SW480 (cell line): ENCODE measurements around the gene PSMD1.
"Not testable (repeated sequence)": the region's sequence is repeated elsewhere in the genome, so short reads cannot be mapped to it uniquely, and the experiment has no call there.

Source experiments
- DNase-seq: peaks from one replicate; pipeline ENCODE4 v3.0.0-alpha.2; 2016; ENCODE audit warnings: low spot score

Gene PSMD1

DNA sequence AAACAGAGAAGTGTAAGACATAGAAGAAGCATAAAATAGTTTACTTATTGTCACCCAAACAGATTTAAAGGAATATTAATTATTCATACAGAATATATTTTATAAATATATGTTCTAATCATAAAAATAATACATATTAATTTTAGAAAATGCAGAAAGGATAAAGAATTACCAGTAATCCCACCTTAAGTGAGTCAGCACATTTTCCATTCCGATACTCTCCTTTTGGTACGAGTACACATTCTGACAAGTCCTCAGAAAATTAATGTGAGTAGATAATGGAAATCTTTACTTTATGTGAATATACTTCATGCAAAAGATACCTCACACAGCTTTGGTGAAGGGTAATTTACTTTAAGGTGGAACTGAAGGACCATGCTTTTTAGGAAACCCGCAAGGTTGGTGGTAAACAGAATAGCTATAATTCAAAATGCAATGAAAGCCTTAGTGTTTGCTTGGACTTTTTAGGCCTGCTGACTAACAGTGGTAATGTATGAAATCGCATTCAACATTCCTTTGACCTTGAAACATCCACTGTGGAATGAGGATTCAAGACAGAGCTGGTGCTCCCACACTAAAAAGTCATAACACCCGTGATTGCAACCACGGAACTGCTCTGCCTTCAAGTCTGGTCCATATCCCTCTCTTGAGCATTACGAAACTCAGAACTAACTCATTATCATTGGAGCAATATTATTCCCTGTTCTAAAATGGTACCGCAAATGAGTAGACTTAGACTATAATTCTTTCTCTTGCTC is 96.3 kb downstream of the PSMD1 start:
- DNase-seq: no peak

DNA sequence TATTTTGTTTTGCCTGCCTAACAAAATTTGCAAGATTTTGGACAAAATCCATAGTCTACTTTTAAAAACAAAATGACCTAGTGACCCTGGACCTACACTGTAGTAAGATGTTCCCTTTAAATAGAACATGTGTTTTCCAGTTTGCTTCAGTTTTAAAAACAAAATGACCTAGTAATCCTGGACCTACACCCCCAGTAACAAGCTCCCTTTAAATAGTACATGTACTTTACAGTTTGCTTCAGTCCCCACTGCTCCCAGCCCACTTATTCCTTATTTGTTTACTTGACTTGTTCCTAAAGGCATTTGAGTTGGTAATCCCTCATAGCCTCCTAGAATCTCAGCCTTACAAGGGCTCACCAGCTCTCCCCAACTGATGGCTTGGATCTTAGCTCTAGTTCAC is 102.6 kb downstream of the PSMD1 start:
- DNase-seq: no peak

- no peak for DNase-seq
Measured at GRCh38 chr2:231160701-231161100, 104.0 kb downstream of the PSMD1 start.

GRCh38 chr2:231161252-231161839 is 104.7 kb downstream of the PSMD1 start:
- DNase-seq: no peak

DNA sequence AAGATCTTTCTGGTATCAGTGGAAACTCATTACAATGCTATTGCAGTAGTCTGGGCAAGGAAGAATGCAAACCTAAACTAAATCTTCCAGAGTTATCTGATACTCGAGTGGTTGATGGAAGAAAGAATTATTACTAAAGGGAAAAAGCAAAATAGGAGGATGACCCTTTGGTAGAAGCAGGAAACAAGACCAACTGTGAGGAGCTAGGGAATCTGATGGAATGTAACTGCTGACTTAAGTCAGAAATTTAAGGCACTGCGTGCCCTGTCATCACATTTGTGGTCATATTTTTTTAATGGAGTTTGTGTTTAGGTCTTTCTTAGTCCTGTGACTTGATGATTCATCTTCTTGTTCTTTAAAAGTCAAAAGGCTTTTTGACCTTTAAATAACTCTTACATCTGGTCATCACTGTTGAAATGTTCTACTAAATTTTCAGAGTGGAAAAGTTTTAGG is 105.2 kb downstream of the PSMD1 start:
- peak; percentile 9 for DNase-seq

DNA sequence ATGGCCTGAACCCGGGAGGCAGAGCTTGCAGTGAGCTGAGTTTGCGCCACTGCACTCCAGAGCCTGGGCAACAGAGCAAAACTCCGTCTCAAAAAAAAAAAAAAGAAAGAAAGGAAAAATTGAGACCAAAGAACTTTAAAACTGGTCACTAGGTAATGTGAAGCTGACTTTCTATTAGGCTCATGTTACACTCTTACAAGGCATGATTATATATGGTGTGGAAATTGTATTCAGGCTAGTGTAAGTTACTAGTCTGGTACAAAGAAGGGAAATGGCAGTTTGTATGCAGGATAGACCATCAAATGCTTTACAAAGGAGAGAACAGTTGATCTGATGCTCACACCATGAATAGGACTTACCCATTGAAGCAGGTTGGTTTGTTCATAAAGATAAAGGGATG is 106.3 kb downstream of the PSMD1 start:
- DNase-seq: no peak

- no peak for DNase-seq
Measured at GRCh38 chr2:231163414-231164095, 106.9 kb downstream of the PSMD1 start.

GRCh38 chr2:231167745-231168459 is 111.2 kb downstream of the PSMD1 start:
- DNase-seq: no peak

- no peak for DNase-seq
Measured at GRCh38 chr2:231168460-231169139, 111.9 kb downstream of the PSMD1 start.

- no peak for DNase-seq
Measured at GRCh38 chr2:231169488-231169887, 112.8 kb downstream of the PSMD1 start.

DNA sequence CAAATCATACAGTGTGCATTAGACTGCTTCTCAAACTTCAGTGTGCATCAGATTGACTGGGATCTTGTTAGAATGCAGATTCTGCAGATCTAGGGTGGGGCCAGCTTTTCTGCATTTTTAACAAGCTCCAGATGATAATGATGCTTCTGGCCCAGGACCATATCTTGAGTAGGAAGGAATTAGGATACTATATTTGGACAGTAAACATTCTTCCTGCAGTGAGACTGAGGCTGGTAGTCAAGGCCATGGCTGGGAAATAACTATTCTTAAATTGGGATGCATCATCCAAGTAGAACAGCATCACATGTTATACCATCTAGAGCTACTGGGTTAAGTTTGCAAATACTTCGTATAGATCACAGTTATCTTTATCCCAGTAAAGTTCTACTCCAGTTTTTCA is 113.4 kb downstream of the PSMD1 start:
- no peak for DNase-seq

GRCh38 chr2:231172025-231172424 is 115.4 kb downstream of the PSMD1 start:
- DNase-seq: no peak

- DNase-seq: no peak
Measured at GRCh38 chr2:231174211-231174651, 117.6 kb downstream of the PSMD1 start.

DNA sequence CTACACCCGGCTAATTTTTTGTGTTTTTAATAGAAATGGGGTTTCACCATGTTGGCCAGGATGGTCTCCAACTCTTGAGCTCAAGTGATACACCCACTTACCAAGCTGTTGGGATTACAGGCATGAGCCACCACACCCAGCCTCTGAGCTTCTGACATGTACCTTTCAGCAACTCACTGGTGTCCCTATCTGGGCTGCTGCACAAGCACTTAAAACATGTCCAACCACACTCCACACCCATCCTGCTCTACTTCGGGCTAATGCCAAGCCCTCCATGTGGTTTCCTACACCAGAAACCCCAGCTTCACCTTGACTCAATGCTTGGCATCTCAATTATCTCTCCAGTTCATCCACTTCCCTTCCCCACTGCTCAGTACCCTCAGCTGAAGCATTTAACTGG is 119.4 kb downstream of the PSMD1 start:
- DNase-seq: no peak

DNA sequence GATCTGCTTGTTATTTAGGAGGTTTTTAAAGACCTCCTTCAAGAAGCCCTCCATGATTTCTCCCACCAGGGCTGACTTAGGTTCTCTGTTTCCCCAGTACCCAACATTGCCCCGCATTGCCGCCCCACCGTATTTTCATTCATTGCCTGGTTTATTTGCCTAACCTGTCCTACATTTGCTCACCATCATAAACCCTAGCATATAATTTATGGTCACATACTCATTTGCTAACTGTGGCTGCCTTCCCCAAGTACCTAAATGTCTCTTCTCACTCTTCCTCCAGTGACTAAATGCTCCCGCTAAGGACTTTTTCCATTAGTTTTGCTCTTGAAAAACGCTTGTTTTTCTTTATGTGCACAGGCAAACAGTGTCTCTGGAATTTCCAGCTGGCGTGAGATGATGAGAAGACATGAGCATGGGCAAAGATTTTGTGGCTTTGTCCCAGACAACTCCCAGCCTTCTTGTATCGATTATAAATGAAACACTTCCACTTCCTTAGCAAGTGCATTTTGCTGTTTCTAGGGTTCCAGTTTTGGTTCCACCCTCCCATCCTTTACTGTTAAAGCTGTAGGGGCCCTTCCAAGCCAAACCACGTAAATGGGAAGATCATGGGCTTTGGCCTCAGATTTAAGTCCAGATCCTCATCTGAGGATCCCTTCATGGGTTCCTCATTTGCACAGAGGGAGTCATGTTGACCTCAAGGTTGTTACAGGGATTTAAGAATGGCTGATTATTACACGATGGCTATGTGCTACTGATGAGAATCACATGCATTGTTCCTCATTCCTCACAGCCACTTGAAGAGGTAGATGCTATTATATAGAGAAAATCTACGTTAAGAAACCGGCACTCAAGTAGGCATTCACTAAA is 120.7 kb downstream of the PSMD1 start:
- no peak for DNase-seq

DNA sequence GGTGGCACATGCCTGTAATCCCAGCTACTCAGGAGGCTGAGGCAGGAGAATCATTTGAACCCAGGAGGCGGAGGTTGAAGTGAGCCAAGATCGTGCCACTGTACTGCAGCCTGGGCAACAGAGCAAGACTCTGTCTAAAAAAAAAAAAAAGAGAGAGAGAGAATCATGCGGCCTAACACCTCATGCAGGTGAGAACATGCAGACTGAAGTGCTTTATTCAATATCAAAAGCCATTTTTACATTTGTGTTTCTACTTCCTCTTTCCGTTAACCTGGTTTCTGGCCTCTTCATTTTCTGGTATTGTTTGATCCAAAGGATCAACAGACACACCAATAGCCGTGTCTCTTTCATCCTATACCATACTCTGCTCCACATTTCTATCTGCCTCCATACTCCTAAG is 122.1 kb downstream of the PSMD1 start:
- not testable (repeated sequence) for DNase-seq

GRCh38 chr2:231181860-231182512 is 125.3 kb downstream of the PSMD1 start:
- DNase-seq: no peak

GRCh38 chr2:231182513-231182899 is 125.8 kb downstream of the PSMD1 start:
- DNase-seq: no peak

- no peak for DNase-seq
Measured at GRCh38 chr2:231183851-231184250, 127.2 kb downstream of the PSMD1 start.

DNA sequence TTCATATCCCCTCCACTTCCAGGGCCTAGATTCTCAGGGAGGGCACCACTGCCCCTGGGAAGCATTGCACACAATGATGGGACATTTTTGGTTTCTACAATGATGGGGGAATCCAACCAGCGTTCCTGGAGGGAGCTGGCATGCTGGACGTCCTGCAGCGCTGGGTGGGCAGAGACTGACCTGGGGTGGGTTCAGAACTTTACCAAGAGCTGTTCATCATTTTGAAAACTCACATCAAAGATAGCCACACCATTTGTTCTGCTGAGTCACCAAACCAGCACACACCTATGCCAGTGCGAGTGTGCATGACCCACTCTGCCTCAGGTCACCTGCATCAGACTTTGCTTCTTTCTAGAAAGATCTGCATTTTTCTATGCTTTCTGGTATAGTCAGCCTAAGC is 127.7 kb downstream of the PSMD1 start:
- no peak for DNase-seq
